GM21619 (cell line): ENCODE measurements around the gene ZNF577.

Experiments
- ATAC-seq: cut with Tn5 transposase; IDR thresholded peaks from one replicate; pipeline ENCODE4 v1.9.1; 2021; ENCODE audit not compliant: unreplicated experiment

ZNF577 gene

DNA sequence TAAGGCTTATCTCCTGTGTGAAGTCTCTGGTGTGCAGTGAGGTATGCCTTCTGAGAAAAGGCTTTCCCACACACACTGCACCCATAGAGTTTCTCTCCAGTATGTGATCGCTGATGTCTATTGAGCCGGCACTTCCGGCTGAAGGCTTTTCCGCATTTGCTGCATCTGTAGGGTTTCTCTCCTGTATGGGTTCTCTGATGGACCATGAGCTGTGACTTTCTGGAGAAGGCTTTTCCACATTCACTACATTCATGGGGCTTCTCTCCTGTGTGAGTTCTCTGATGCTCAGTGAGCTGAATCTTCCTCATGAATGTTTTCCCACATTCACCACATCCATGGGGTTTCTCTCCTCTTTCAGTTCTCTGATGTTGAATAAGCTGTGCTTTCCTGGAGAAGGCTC is 14.7 kb downstream of the ZNF577 start:
- no peak for ATAC-seq

- no peak for ATAC-seq
Observed at GRCh38 chr19:51861870-51862622, 25.7 kb downstream of the ZNF577 start.

GRCh38 chr19:51837145-51837544 is 50.6 kb downstream of the ZNF577 start:
- no peak for ATAC-seq

- no peak for ATAC-seq
Observed at GRCh38 chr19:51830274-51830673, 57.5 kb downstream of the ZNF577 start.

- ATAC-seq, result no peak
Observed at GRCh38 chr19:51824281-51825005, 63.3 kb downstream of the ZNF577 start.

- ATAC-seq, result no peak
Observed at GRCh38 chr19:51822946-51823345, 64.8 kb downstream of the ZNF577 start.

DNA sequence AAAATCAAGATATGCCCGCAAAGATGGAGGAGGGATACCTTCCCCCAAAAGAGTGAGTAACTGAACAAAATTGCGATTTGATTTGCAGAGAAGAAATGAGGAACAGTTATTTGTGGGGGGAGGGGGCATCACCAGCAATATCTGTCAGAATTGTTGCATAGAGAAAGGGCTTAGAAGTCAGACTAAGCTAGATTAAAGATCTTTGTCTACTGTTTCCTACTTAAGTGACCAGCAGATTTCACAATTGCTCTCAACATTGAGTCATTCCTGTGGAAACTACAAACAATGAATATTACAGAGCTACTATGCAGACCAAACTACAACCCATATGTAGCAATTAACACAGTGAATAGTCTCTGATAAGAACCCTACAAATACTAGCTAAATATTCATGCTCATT is 65.4 kb downstream of the ZNF577 start:
- no peak for ATAC-seq

DNA sequence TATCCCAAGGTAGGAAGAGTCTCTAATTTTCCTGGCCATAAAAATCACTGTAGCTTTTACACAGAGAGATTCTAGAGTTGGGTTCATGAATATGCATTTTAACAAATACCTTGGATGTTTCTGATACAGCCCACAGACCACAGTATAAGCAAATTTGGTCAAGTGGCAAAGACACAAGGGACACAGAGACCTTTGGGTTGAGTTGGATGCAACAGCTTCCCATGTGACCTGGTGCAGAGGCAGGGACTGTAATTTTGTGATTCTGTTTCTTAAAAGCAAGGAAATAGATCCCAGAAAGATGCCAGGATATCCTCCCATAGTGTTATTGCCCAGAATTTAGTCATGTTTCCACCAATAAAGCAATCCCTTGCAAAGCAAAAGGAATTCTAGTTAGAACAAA is 65.8 kb downstream of the ZNF577 start:
- no peak for ATAC-seq

- no peak for ATAC-seq
Observed at GRCh38 chr19:51821456-51821855, 66.3 kb downstream of the ZNF577 start.
